IMR-90 (cell line): ENCODE data around the gene STAG1.

Experiments used
- BHLHE40 ChIP-seq: fragments of 150-350 bp; IDR thresholded peaks from 2 replicates; pipeline ENCODE4 v1.6.1; 2016; ENCODE audit warnings: mild to moderate bottlenecking, low read depth, low read length
- CHD1 ChIP-seq: IDR thresholded peaks from 2 replicates; pipeline ENCODE4 v1.6.1; 2012; ENCODE audit warnings: low read depth, low read length, improper control_type of control experiment
- CTCF ChIP-seq: conservative IDR thresholded peaks from 2 replicates; pipeline ENCODE4 v1.5.1; 2012; ENCODE audit warnings: mild to moderate bottlenecking, low read depth, low read length, improper control_type of control experiment
- FOS ChIP-seq: fragments of 150-350 bp; IDR thresholded peaks from 2 replicates; pipeline ENCODE4 v1.6.1; 2016; ENCODE audit warnings: low read depth, low read length
- MAFK ChIP-seq: IDR thresholded peaks from 2 replicates; pipeline ENCODE4 v1.6.1; 2012; ENCODE audit warnings: low read depth, low read length, improper control_type of control experiment
- MXI1 ChIP-seq: IDR thresholded peaks from 2 replicates; pipeline ENCODE4 v1.6.1; 2012; ENCODE audit warnings: low read depth, mild to moderate bottlenecking, low read length, moderate library complexity, borderline replicate concordance
- POLR2A ChIP-seq: IDR thresholded peaks from 2 replicates; pipeline ENCODE4 v1.6.1; 2012; ENCODE audit warnings: mild to moderate bottlenecking, low read depth, low read length
- RAD21 ChIP-seq: IDR thresholded peaks from 2 replicates; pipeline ENCODE4 v1.6.1; 2012; ENCODE audit warnings: low read length, improper control_type of control experiment
- RCOR1 ChIP-seq: IDR thresholded peaks from 2 replicates; pipeline ENCODE4 v1.6.1; 2012; ENCODE audit warnings: mild to moderate bottlenecking, low read length, improper control_type of control experiment; ENCODE audit not compliant: insufficient replicate concordance
- RFX5 ChIP-seq: IDR thresholded peaks from 2 replicates; pipeline ENCODE4 v1.8.0; 2012; ENCODE audit warnings: low read depth, mild to moderate bottlenecking, low read length, moderate library complexity

DNA sequence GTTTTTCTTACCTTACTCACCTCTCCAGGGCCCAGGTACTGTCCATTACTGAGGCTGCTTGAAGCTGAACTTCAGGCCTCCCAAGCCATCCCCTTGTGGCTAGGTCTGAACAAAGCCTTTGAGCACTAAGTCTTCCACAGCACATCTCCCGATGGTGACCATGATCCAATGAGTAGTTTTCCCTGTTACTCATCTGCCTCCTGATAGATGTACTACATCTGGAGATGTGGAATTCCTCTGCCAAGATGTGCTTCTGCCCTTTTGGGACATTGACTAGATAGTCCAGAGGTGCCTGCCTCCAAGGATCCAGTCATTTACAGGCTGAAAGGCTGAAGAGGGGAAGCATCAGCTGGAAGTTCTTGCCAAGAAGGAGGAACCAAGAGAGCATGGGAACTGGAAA is 37.8 kb upstream of the STAG1 start:
- TF ChIP-seq CTCF (no peak), POLR2A (no peak), RFX5 (no peak), RAD21 (no peak), MXI1 (no peak), FOS (no peak), BHLHE40 (no peak), RCOR1 (no peak), CHD1 (no peak), MAFK (no peak)
